Caco-2 (cell line): ENCODE measurements around the gene DPEP3. TPM values are rescaled to one million over a fixed set of nuclear protein-coding genes. Genes with fewer than 3 reads are reported as not detected.

Experiments
- BruUV-seq: library from RNA; stranded (reverse); fragments of 400-500 nt; replicated peaks from 2 replicates; lab custom pipeline; 2021; lab: Mats Ljungman, UMichigan
- CTCF ChIA-PET: fragments of 300-600 bp; sonication (Branson Sonifier 250); formaldehyde crosslinking; loops from one replicate; lab custom pipeline; 2022; ENCODE audit warnings: antibody characterized with exemption; lab: Charles Lee
- POLR2A ChIA-PET: fragments of 300-600 bp; sonication (Branson Sonifier 250); formaldehyde crosslinking; loops from one replicate; lab custom pipeline; 2022; ENCODE audit warnings: antibody characterized with exemption; lab: Charles Lee
- DNase-seq, 2 experiments: peaks; one replicate each; pipeline versions ENCODE4 v3.0.0 to v3.0.0-alpha.2; 2020 to 2022
- H3K27me3 ChIP-seq: replicated peaks from 2 replicates; pipeline ENCODE4 v1.6.0; 2011; ENCODE audit warnings: low read length; ENCODE audit not compliant: control insufficient read depth, insufficient read depth
- H3K36me3 ChIP-seq: 2 replicates; pipeline ENCODE4 v1.5.1; 2011; ENCODE audit warnings: low read length; ENCODE audit not compliant: control insufficient read depth, insufficient read depth
- H3K4me1 ChIP-seq: fragments of 250-450 bp; sonication (Bioruptor Pico); 2 replicates; pipeline ENCODE4 v1.5.1; 2020; ENCODE audit warnings: mild to moderate bottlenecking
- H3K4me3 ChIP-seq: 2 replicates; pipeline ENCODE4 v1.5.1; 2011; ENCODE audit warnings: low read depth, mild to moderate bottlenecking, control low read depth, low read length
- H3K9me3 ChIP-seq: fragments of 250-450 bp; sonication (Bioruptor Pico); 2 replicates; pipeline ENCODE4 v1.5.1; 2020; ENCODE audit warnings: mild to moderate bottlenecking, moderate library complexity
- H3K27ac Mint-ChIP-seq: one replicate; pipeline ENCODE4 v1.8.0; 2022; ENCODE audit warnings: mixed read lengths; ENCODE audit not compliant: unreplicated experiment
- H3K27me3 Mint-ChIP-seq: one replicate; pipeline ENCODE4 v1.8.0; 2022; ENCODE audit warnings: mixed read lengths; ENCODE audit not compliant: insufficient read depth, unreplicated experiment
- H3K36me3 Mint-ChIP-seq: one replicate; pipeline ENCODE4 v1.8.0; 2022; ENCODE audit warnings: mild to moderate bottlenecking, mixed read lengths; ENCODE audit not compliant: insufficient read depth, unreplicated experiment
- H3K4me1 Mint-ChIP-seq: one replicate; pipeline ENCODE4 v1.8.0; 2022; ENCODE audit warnings: low read depth, mixed read lengths; ENCODE audit not compliant: unreplicated experiment
- H3K4me3 Mint-ChIP-seq: one replicate; pipeline ENCODE4 v1.8.0; 2022; ENCODE audit warnings: mild to moderate bottlenecking, moderate library complexity, mixed read lengths; ENCODE audit not compliant: unreplicated experiment
- H3K9me3 Mint-ChIP-seq: one replicate; pipeline ENCODE4 v1.8.0; 2022; ENCODE audit warnings: mixed read lengths; ENCODE audit not compliant: unreplicated experiment
- intact Hi-C: fragments of 100-400 bp; cut with micrococcal nuclease; formaldehyde crosslinking; loops from one replicate; pipeline ENCODE4 v1.10.0; 2022; ENCODE audit not compliant: unreplicated experiment
- total RNA-seq: library from RNA; stranded (reverse); gene quantifications from 2 replicates; pipeline ENCODE4 v1.2.3, GENCODE V29; 2022
- TF ChIP-seq, protein P1 (sequence below), 2 experiments: fragments of 200-600 bp in 1 of 2; IDR thresholded peaks; 1 replicate in 1 of 2; 2 replicates in 1 of 2; pipeline versions ENCODE4 v1.5.1 to v1.8.0; 2011 to 2022; ENCODE audit warnings: antibody characterized with exemption in 1 of 2, control low read depth in 1 of 2, inconsistent platforms in 1 of 2, low read depth in 1 of 2, low read length in 1 of 2, mild to moderate bottlenecking in 1 of 2, moderate library complexity in 1 of 2; ENCODE audit not compliant: insufficient read depth in 1 of 2, severe bottlenecking in 1 of 2, unreplicated experiment in 1 of 2

Gene DPEP3
- total RNA-seq, 1 experiment from 2014 or later = not detected

DNA sequence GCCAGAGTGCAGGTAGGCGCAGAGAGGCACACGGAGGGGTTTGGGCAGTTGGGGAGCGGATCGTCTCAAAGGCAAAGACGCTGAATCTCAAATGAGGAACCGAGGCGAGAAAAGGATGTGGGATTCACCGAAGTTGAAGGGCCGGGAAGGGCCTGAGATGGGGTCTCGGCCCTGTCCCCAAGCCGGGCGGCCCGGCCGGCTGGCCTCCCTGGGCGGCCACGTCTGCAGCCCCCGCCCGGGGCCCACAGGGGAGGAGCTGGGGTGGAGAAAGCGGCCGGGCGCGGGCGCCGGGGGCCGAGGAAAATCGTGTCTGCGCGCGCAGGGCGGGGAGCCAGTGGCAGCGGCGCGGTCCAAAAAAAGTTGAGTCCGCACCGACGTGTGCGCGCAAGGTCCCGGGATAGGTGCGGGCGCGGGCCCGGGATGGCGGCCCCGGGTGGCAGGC lies 12.3 kb downstream of the DPEP3 start:
- Mint-ChIP-seq H3K36me3 (peaks cover 39% of the 10 kb centered on the region), H3K4me1 (peaks cover 35% of the 10 kb centered on the region), H3K4me3 (peak overlapping the region; percentile 89), H3K27ac (peak overlapping the region; percentile 93), H3K9me3 (no peaks in the 10 kb centered on the region), H3K27me3 (no peaks in the 10 kb centered on the region)
- H3K4me3 ChIP-seq = peak overlapping the region; percentile 66
- H3K27me3 ChIP-seq = no peaks in the 10 kb centered on the region
- BruUV-seq = no TSS peak
- H3K4me1 ChIP-seq = peaks cover 29% of the 10 kb centered on the region
- CTCF ChIA-PET = no interaction called here
- intact Hi-C loops = loop anchor here (1.0 kb wide), 1 partner anchor 33 kb away; no protein-coding TSS in a partner anchor
- TF ChIP-seq, protein P1, sequence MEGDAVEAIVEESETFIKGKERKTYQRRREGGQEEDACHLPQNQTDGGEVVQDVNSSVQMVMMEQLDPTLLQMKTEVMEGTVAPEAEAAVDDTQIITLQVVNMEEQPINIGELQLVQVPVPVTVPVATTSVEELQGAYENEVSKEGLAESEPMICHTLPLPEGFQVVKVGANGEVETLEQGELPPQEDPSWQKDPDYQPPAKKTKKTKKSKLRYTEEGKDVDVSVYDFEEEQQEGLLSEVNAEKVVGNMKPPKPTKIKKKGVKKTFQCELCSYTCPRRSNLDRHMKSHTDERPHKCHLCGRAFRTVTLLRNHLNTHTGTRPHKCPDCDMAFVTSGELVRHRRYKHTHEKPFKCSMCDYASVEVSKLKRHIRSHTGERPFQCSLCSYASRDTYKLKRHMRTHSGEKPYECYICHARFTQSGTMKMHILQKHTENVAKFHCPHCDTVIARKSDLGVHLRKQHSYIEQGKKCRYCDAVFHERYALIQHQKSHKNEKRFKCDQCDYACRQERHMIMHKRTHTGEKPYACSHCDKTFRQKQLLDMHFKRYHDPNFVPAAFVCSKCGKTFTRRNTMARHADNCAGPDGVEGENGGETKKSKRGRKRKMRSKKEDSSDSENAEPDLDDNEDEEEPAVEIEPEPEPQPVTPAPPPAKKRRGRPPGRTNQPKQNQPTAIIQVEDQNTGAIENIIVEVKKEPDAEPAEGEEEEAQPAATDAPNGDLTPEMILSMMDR (IDR thresholded peaks at IDR 0.05; ENCODE audit: insufficient read depth in 1 of 2, low read depth in 1 of 2, low read length in 1 of 2, severe bottlenecking in 1 of 2, unreplicated experiment in 1 of 2) = no peak
- POLR2A ChIA-PET = interaction anchor here (0.7 kb wide), 1 partner anchor 270 kb away, joined by 3 read pairs; no protein-coding TSS in a partner anchor
- DNase-seq = peak in 1 of 2 experiments; percentile 71
- no peaks in the 10 kb centered on the region for H3K9me3 ChIP-seq
- H3K36me3 ChIP-seq = peaks cover 3% of the 10 kb centered on the region

DNA sequence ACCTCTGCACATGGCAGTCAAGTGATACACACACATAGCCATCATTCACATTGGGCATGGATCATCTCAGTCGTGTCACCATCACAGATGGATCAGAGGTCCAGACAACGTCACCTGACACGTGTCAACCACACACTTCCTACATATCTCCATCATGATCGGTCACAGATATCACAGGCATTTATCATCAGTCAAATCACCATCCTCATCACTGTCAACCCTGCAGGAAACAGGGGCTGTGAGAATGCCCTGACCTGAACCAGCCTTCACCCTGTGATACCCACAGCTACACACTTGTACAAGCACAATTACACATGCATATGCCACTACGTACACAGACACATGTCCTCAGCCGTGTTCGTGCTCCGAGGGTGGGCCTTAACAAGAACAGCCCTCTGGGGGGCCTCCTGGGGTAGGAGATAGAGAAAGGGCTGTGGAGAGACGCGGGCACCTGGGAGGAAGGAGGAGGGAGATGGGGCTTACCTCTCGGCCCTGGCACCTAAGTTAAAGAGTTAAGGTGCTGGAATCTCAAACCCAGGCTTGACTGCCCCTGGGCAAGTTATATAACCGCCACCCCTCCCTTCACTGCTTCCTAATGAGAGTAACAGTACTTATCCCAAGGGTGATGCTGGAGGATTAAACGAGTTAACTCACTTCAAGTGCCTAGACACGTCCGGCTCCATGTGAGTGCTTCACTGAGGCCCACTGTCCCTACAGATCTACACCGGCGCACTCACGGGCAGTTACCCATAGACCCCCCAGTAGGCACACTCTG lies 12.9 kb downstream of the DPEP3 start:
- Mint-ChIP-seq H3K4me3 (peak overlapping the region; percentile 89), H3K27ac (peak overlapping the region; percentile 93), H3K27me3 (no peaks in the 10 kb centered on the region), H3K9me3 (no peaks in the 10 kb centered on the region), H3K36me3 (peaks cover 45% of the 10 kb centered on the region), H3K4me1 (peaks cover 35% of the 10 kb centered on the region)
- intact Hi-C loops = no loop called here
- Histone ChIP-seq H3K27me3 (no peaks in the 10 kb centered on the region), H3K4me1 (peaks cover 29% of the 10 kb centered on the region), H3K4me3 (peak overlapping the region; percentile 66), H3K9me3 (no peaks in the 10 kb centered on the region), H3K36me3 (peaks cover 3% of the 10 kb centered on the region)
- ChIA-PET CTCF (interaction anchor here (0.6 to 1.5 kb wide), 4 partner anchors 24 to 151 kb away, joined by 3 to 6 read pairs (median 4); partner anchors contain the start of gene LCAT), POLR2A (interaction anchor here (0.6 to 1.2 kb wide), 5 partner anchors 32 to 721 kb away, joined by 3 to 9 read pairs (median 4); partner anchors contain the start of genes NFATC3, RANBP10 and TSNAXIP1)
- TF ChIP-seq, protein P1 (IDR thresholded peaks at IDR 0.05; ENCODE audit: insufficient read depth in 1 of 2, low read depth in 1 of 2, low read length in 1 of 2, severe bottlenecking in 1 of 2, unreplicated experiment in 1 of 2) = no peak
- DNase-seq = no peak
- BruUV-seq = TSS peak; percentile 33

DNA sequence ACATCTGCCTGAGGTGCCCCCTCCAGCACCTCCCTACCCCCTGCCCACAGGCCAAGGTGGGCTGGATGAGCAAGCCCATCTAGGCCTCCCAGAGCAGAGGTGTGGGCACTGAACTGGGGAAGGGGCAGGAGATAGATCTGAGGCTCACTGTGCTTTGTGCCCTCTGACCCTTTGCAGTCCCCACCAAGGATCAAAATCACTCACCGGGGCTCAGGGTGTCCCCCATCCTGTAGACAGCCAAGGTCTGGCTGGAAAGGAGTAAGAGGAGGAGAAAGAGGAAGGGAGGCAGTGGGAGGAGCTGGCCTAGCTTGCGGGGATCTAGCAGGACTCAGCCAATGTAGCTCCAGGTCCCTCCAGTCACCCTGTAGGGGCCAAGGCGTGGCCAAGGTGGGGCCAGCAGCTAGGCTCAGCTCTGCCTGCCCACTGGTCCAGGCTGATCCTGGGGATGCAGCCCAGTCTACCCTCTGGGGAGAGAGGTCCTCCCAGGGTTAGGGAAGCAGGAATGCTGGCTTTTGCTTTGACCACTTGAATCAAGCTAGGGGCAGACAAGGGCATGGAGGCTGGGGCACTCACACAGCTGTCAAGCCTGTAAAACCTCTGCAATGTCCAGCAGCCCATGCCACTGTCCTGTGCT lies 13.6 kb downstream of the DPEP3 start:
- intact Hi-C loops = no loop called here
- no peaks in the 10 kb centered on the region for H3K27me3 ChIP-seq
- H3K9me3 ChIP-seq = no peaks in the 10 kb centered on the region
- H3K4me1 Mint-ChIP-seq = peaks cover 35% of the 10 kb centered on the region
- peaks cover 5% of the 10 kb centered on the region for H3K36me3 ChIP-seq
- H3K27me3 Mint-ChIP-seq = no peaks in the 10 kb centered on the region
- no TSS peak for BruUV-seq
- H3K36me3 Mint-ChIP-seq = peaks cover 50% of the 10 kb centered on the region
- H3K4me3 ChIP-seq = peak overlapping the region; percentile 66
- TF ChIP-seq, protein P1 (IDR thresholded peaks at IDR 0.05; ENCODE audit: insufficient read depth in 1 of 2, low read depth in 1 of 2, low read length in 1 of 2, severe bottlenecking in 1 of 2, unreplicated experiment in 1 of 2) = no peak
- H3K4me3 Mint-ChIP-seq = peak overlapping the region; percentile 89
- peak; percentile 66 to 84 for DNase-seq
- H3K4me1 ChIP-seq = peaks cover 29% of the 10 kb centered on the region
- POLR2A ChIA-PET = interaction anchor here (0.6 to 1.3 kb wide), 8 partner anchors 27 to 720 kb away, joined by 3 to 9 read pairs (median 4); partner anchors contain the start of genes ESRP2, NFATC3, RANBP10 and TSNAXIP1
- no peaks in the 10 kb centered on the region for H3K9me3 Mint-ChIP-seq
- CTCF ChIA-PET = interaction anchor here (0.6 to 1.5 kb wide), 5 partner anchors 23 to 151 kb away, joined by 3 to 6 read pairs (median 3); partner anchors contain the start of gene LCAT
- H3K27ac Mint-ChIP-seq = peak overlapping the region; percentile 93
